ENCODE results near the gene ERFE. TPM values are rescaled to one million over a fixed set of nuclear protein-coding genes. Genes with fewer than 3 reads are reported as not detected.
A peak's percentile ranks its signal among the peaks of the same experiment; 100 is the strongest.

ERFE gene
- total and polyA plus RNA-seq, 5 experiments from 2014 or later: not detected

- DNase-seq: peak in 1 of 10 donors; percentile 0
- H3K36me3 Mint-ChIP-seq: no peaks in the 10 kb centered on the region
- ATAC-seq: no peak
- H3K4me3 Mint-ChIP-seq: no peak overlapping the region
- H3K27me3 Mint-ChIP-seq: peaks cover 0 to 11% (median 2%) of the 10 kb centered on the region in 5 donors
- POLR2A ChIA-PET: no interaction called here
- no peaks in the 10 kb centered on the region for H3K4me1 Mint-ChIP-seq
- H3K27ac Mint-ChIP-seq: no peak overlapping the region
- no peaks in the 10 kb centered on the region for H3K9me3 Mint-ChIP-seq
Observed at GRCh38 chr2:238121511-238122286, 37.1 kb upstream of the ERFE start.

- no peak for ATAC-seq
- no peak overlapping the region for H3K27ac Mint-ChIP-seq
- POLR2A ChIA-PET: no interaction called here
- no peaks in the 10 kb centered on the region for H3K9me3 Mint-ChIP-seq
- H3K4me1 Mint-ChIP-seq: no peaks in the 10 kb centered on the region
- H3K4me3 Mint-ChIP-seq: no peak overlapping the region
- peaks cover 0 to 11% (median under 1%) of the 10 kb centered on the region in 5 donors for H3K27me3 Mint-ChIP-seq
- no peaks in the 10 kb centered on the region for H3K36me3 Mint-ChIP-seq
- DNase-seq: peak in 2 of 10 donors; percentile 1 to 47
Observed at GRCh38 chr2:238122287-238123217, 36.2 kb upstream of the ERFE start.

GRCh38 chr2:238123218-238123971, 35.4 kb upstream of the ERFE start:
- no peak for ATAC-seq
- H3K4me3 Mint-ChIP-seq: no peak overlapping the region

GRCh38 chr2:238123991-238124470, 34.7 kb upstream of the ERFE start:
- H3K4me1 Mint-ChIP-seq: no peaks in the 10 kb centered on the region
- H3K36me3 Mint-ChIP-seq: no peaks in the 10 kb centered on the region
- peaks cover 0 to 2% (median 0%) of the 10 kb centered on the region in 5 donors for H3K27me3 Mint-ChIP-seq
- DNase-seq (no peak), ATAC-seq (no peak)
- no peak overlapping the region for H3K4me3 Mint-ChIP-seq
- no peaks in the 10 kb centered on the region for H3K9me3 Mint-ChIP-seq
- peak overlapping the region in 1 of 10 donors; percentile 8 for H3K27ac Mint-ChIP-seq
- POLR2A ChIA-PET: no interaction called here

More at GRCh38 chr2:238123218-238123971, 35.4 kb upstream of the ERFE start:
- Mint-ChIP-seq H3K9me3 (no peaks in the 10 kb centered on the region), H3K36me3 (no peaks in the 10 kb centered on the region), H3K27ac (no peak overlapping the region), H3K4me1 (no peaks in the 10 kb centered on the region), H3K27me3 (peaks cover 0 to 8% (median 0%) of the 10 kb centered on the region in 5 donors)
- POLR2A ChIA-PET: no interaction called here
- no peak for DNase-seq

GRCh38 chr2:238124488-238125126, 34.2 kb upstream of the ERFE start:
- Mint-ChIP-seq H3K4me1 (no peaks in the 10 kb centered on the region), H3K36me3 (no peaks in the 10 kb centered on the region), H3K27me3 (no peaks in the 10 kb centered on the region), H3K4me3 (no peak overlapping the region), H3K9me3 (no peaks in the 10 kb centered on the region), H3K27ac (peak overlapping the region in 2 of 10 donors; percentile 8 to 29)
- no peak for ATAC-seq
- POLR2A ChIA-PET: no interaction called here
- no peak for DNase-seq

GRCh38 chr2:238125127-238125885, 33.5 kb upstream of the ERFE start:
- no peak overlapping the region for H3K4me3 Mint-ChIP-seq
- POLR2A ChIA-PET: no interaction called here
- ATAC-seq (no peak), DNase-seq (no peak)
- no peaks in the 10 kb centered on the region for H3K36me3 Mint-ChIP-seq
- H3K9me3 Mint-ChIP-seq: no peaks in the 10 kb centered on the region
- no peaks in the 10 kb centered on the region for H3K27me3 Mint-ChIP-seq
- no peak overlapping the region for H3K27ac Mint-ChIP-seq
- H3K4me1 Mint-ChIP-seq: no peaks in the 10 kb centered on the region

- H3K4me1 Mint-ChIP-seq: no peaks in the 10 kb centered on the region
- no peak for DNase-seq
- H3K27me3 Mint-ChIP-seq: no peaks in the 10 kb centered on the region
- H3K36me3 Mint-ChIP-seq: no peaks in the 10 kb centered on the region
- H3K4me3 Mint-ChIP-seq: no peak overlapping the region
- no peak for ATAC-seq
- POLR2A ChIA-PET: no interaction called here
- no peaks in the 10 kb centered on the region for H3K9me3 Mint-ChIP-seq
- no peak overlapping the region for H3K27ac Mint-ChIP-seq
Observed at GRCh38 chr2:238126338-238126737, 32.4 kb upstream of the ERFE start.

- no peak for DNase-seq
- no peaks in the 10 kb centered on the region for H3K27me3 Mint-ChIP-seq
- H3K4me3 Mint-ChIP-seq: no peak overlapping the region
- no peaks in the 10 kb centered on the region for H3K4me1 Mint-ChIP-seq
- no peak overlapping the region for H3K27ac Mint-ChIP-seq
- POLR2A ChIA-PET: no interaction called here
- H3K36me3 Mint-ChIP-seq: no peaks in the 10 kb centered on the region
- no peaks in the 10 kb centered on the region for H3K9me3 Mint-ChIP-seq
- ATAC-seq: no peak
Observed at GRCh38 chr2:238126775-238127164, 32.0 kb upstream of the ERFE start.

- H3K27me3 Mint-ChIP-seq: no peaks in the 10 kb centered on the region
- ATAC-seq (no peak), DNase-seq (peak in 1 of 10 donors; percentile 1)
- H3K4me1 Mint-ChIP-seq: no peaks in the 10 kb centered on the region
- no peaks in the 10 kb centered on the region for H3K36me3 Mint-ChIP-seq
- H3K4me3 Mint-ChIP-seq: peak overlapping the region in 1 of 10 donors; percentile 21
- H3K9me3 Mint-ChIP-seq: no peaks in the 10 kb centered on the region
- no peak overlapping the region for H3K27ac Mint-ChIP-seq
- POLR2A ChIA-PET: no interaction called here
Observed at GRCh38 chr2:238127165-238128060, 31.4 kb upstream of the ERFE start.

GRCh38 chr2:238128061-238128440, 30.7 kb upstream of the ERFE start:
- Mint-ChIP-seq H3K27ac (no peak overlapping the region), H3K36me3 (no peaks in the 10 kb centered on the region), H3K4me3 (peak overlapping the region in 1 of 10 donors; percentile 21), H3K9me3 (no peaks in the 10 kb centered on the region), H3K27me3 (no peaks in the 10 kb centered on the region), H3K4me1 (no peaks in the 10 kb centered on the region)
- DNase-seq (no peak), ATAC-seq (no peak)
- POLR2A ChIA-PET: no interaction called here

- Mint-ChIP-seq H3K36me3 (no peaks in the 10 kb centered on the region), H3K4me1 (no peaks in the 10 kb centered on the region)
- DNase-seq: no peak
Observed at GRCh38 chr2:238128534-238129001, 30.2 kb upstream of the ERFE start.

More at GRCh38 chr2:238128534-238129001, 30.2 kb upstream of the ERFE start:
- H3K27ac Mint-ChIP-seq: no peak overlapping the region
- POLR2A ChIA-PET: no interaction called here
- H3K27me3 Mint-ChIP-seq: no peaks in the 10 kb centered on the region
- no peak overlapping the region for H3K4me3 Mint-ChIP-seq
- H3K9me3 Mint-ChIP-seq: no peaks in the 10 kb centered on the region
- ATAC-seq: no peak

All from naive thymus-derived CD8-positive, alpha-beta T cell (primary cell).